Keratinocyte (primary cell): ENCODE data around the gene MCM5. TPM values are rescaled to one million over a fixed set of nuclear protein-coding genes. Genes with fewer than 3 reads are reported as not detected.
A peak's percentile ranks its signal among the peaks of the same experiment; 100 is the strongest.

Experiments used
- DNase-seq: peaks from one replicate; pipeline ENCODE4 v3.0.0-alpha.2; 2011; ENCODE audit warnings: low read depth, missing footprints, low spot score
- FAIRE-seq: peaks from 2 replicates; lab custom pipeline; 2011; peaks lifted over from hg19 to GRCh38; lab: Jason Lieb, UNC
- H2AFZ ChIP-seq: 2 replicates; pipeline ENCODE4 v1.6.0; 2012; ENCODE audit warnings: low read length, control low read depth, inconsistent platforms; ENCODE audit not compliant: control insufficient read depth
- H3K27ac ChIP-seq: 2 replicates; pipeline ENCODE4 v1.5.1; 2011; ENCODE audit warnings: low read length; ENCODE audit not compliant: control insufficient read depth, insufficient read depth
- H3K27me3 ChIP-seq: 3 replicates; pipeline ENCODE4 v1.6.0; 2011; ENCODE audit warnings: low read length; ENCODE audit not compliant: control insufficient read depth, insufficient read depth; ENCODE audit errors: extremely low read depth
- H3K36me3 ChIP-seq, 2 experiments: 2 replicates in 1 of 2; 3 replicates in 1 of 2; pipeline ENCODE4 v1.5.1; 2011; ENCODE audit warnings: low read length in 2 of 2, mild to moderate bottlenecking in 1 of 2; ENCODE audit not compliant: control insufficient read depth in 2 of 2, insufficient read depth in 2 of 2; ENCODE audit errors: extremely low read depth in 1 of 2
- H3K4me1 ChIP-seq: 3 replicates; pipeline ENCODE4 v1.5.1; 2011; ENCODE audit warnings: low read length; ENCODE audit not compliant: control insufficient read depth, insufficient read depth; ENCODE audit errors: extremely low read depth
- H3K4me2 ChIP-seq: 3 replicates; pipeline ENCODE4 v1.6.0; 2011; ENCODE audit warnings: low read depth, low read length; ENCODE audit not compliant: control insufficient read depth, insufficient read depth; ENCODE audit errors: extremely low read depth
- H3K4me3 ChIP-seq, 3 experiments: fragments of 200-600 bp in 1 of 3; sonication (generic) in 1 of 3; 2 replicates in 2 of 3; 3 replicates in 1 of 3; pipeline ENCODE4 v1.5.1; 2011 to 2016; ENCODE audit warnings: low read length in 3 of 3, mild to moderate bottlenecking in 3 of 3, control low read depth in 2 of 3, inconsistent platforms in 1 of 3, low read depth in 1 of 3, mixed read lengths in 1 of 3, mixed run types in 1 of 3, moderate library complexity in 1 of 3; ENCODE audit not compliant: control insufficient read depth in 2 of 3, insufficient read depth in 2 of 3; ENCODE audit errors: extremely low read depth in 1 of 3
- H3K79me2 ChIP-seq: 2 replicates; pipeline ENCODE4 v1.6.0; 2012; ENCODE audit warnings: low read length; ENCODE audit not compliant: control insufficient read depth, insufficient read depth
- H3K9ac ChIP-seq: 3 replicates; pipeline ENCODE4 v1.6.0; 2011; ENCODE audit warnings: low read length; ENCODE audit not compliant: control insufficient read depth, insufficient read depth; ENCODE audit errors: extremely low read depth
- H3K9me1 ChIP-seq: 3 replicates; pipeline ENCODE4 v1.6.0; 2011; ENCODE audit warnings: low read length; ENCODE audit not compliant: control insufficient read depth, insufficient read depth; ENCODE audit errors: extremely low read depth
- H3K9me3 ChIP-seq: 2 replicates; pipeline ENCODE4 v1.5.1; 2012; ENCODE audit warnings: low read depth, low read length; ENCODE audit not compliant: control insufficient read depth
- H4K20me1 ChIP-seq: 3 replicates; pipeline ENCODE4 v1.6.0; 2011; ENCODE audit warnings: low read length; ENCODE audit not compliant: control insufficient read depth, insufficient read depth; ENCODE audit errors: extremely low read depth
- CTCF ChIP-seq, 3 experiments: IDR thresholded peaks in 1 of 3; conservative IDR thresholded peaks in 1 of 3; optimal IDR thresholded peaks in 1 of 3; 2 replicates in 2 of 3; 3 replicates in 1 of 3; pipeline versions ENCODE3 to v1.5.1; 2011; ENCODE audit warnings: low read length in 3 of 3, mild to moderate bottlenecking in 3 of 3, moderate library complexity in 2 of 3, control low read depth in 1 of 3, inconsistent platforms in 1 of 3; ENCODE audit not compliant: insufficient read depth in 2 of 3; ENCODE audit errors: extremely low read depth in 1 of 3
- EZH2 ChIP-seq: IDR thresholded peaks from one replicate; pipeline ENCODE4 v1.6.1; 2012; ENCODE audit warnings: inconsistent platforms, mild to moderate bottlenecking, low read length, moderate library complexity
- dilution Hi-C: fragments of 300-500 bp; cut with MboI; formaldehyde crosslinking; loops from one replicate; pipeline ENCODE4 v1.7.0; 2020; ENCODE audit warnings: low sequenced_read_pairs; ENCODE audit not compliant: extremely low pct_ligation_motif_present
- polyA plus RNA-seq, 5 experiments: library from polyadenylated mRNA; depleted of rRNA in 3 of 5; stranded (reverse) in 3 of 5; stranded (forward) in 1 of 5; unstranded in 1 of 5; fragments of >200 nt; gene quantifications; 1 replicate in 1 of 5; 2 replicates in 3 of 5; 3 replicates in 1 of 5; pipeline versions ENCODE4 v1.2.1 to v1.2.3, GENCODE V29; 2011 to 2012; ENCODE audit warnings: missing spikeins in 2 of 5, low read depth in 1 of 5, low replicate concordance in 1 of 5

Gene MCM5
- polyA plus RNA-seq, 1 donor (not counting 4 experiments of a cell fraction or from before 2014, with no cell fraction given) = 24.4 TPM

- Histone ChIP-seq H3K9me1 (no peaks in the 10 kb centered on the region), H3K27me3 (no peaks in the 10 kb centered on the region), H3K4me1 (peaks cover 9% of the 10 kb centered on the region), H3K36me3 (no peaks in the 10 kb centered on the region), H2AFZ (no peak overlapping the region), H3K27ac (no peak overlapping the region), H3K9me3 (no peaks in the 10 kb centered on the region), H3K79me2 (no peaks in the 10 kb centered on the region), H3K4me2 (no peak overlapping the region), H3K9ac (no peak overlapping the region), H4K20me1 (no peaks in the 10 kb centered on the region), H3K4me3 (no peak overlapping the region)
- DNase-seq = no peak
- dilution Hi-C loops = no loop called here
- TF ChIP-seq EZH2 (no peak), CTCF (optimal IDR thresholded peaks at IDR 0.05 in 1 of 3, IDR thresholded peaks at IDR 0.05 in 1 of 3, conservative IDR thresholded peaks at IDR 0.05 in 1 of 3; ENCODE audit: extremely low read depth in 1 of 3, insufficient read depth in 2 of 3, low read length in 3 of 3) (no peak)
- FAIRE-seq = peak; percentile 39
These were observed 40.4 kb upstream of the MCM5 start for GRCh38 chr22:35359380-35360065.

- H3K36me3 ChIP-seq = no peaks in the 10 kb centered on the region
- H3K9me3 ChIP-seq = no peaks in the 10 kb centered on the region
- TF ChIP-seq CTCF (optimal IDR thresholded peaks at IDR 0.05 in 1 of 3, IDR thresholded peaks at IDR 0.05 in 1 of 3, conservative IDR thresholded peaks at IDR 0.05 in 1 of 3; ENCODE audit: extremely low read depth in 1 of 3, insufficient read depth in 2 of 3, low read length in 3 of 3) (no peak), EZH2 (no peak)
- H2AFZ ChIP-seq = no peak overlapping the region
- no peak for FAIRE-seq
- peaks cover 9% of the 10 kb centered on the region for H3K4me1 ChIP-seq
- no peak overlapping the region for H3K4me2 ChIP-seq
- H4K20me1 ChIP-seq = no peaks in the 10 kb centered on the region
- no peak for DNase-seq
- no peaks in the 10 kb centered on the region for H3K9me1 ChIP-seq
- no peaks in the 10 kb centered on the region for H3K79me2 ChIP-seq
- no peak overlapping the region for H3K27ac ChIP-seq
- dilution Hi-C loops = no loop called here
- no peak overlapping the region for H3K9ac ChIP-seq
- H3K27me3 ChIP-seq = no peaks in the 10 kb centered on the region
- no peak overlapping the region for H3K4me3 ChIP-seq
These were observed 38.9 kb upstream of the MCM5 start for GRCh38 chr22:35361001-35361558.
